Ishikawa (cell line): ENCODE measurements around the gene ADM.

Experiments
- CEBPB ChIP-seq: IDR thresholded peaks from 2 replicates; pipeline ENCODE4 v1.6.1; 2012
- CREB1 ChIP-seq: IDR thresholded peaks from 2 replicates; pipeline ENCODE4 v1.6.1; 2012; ENCODE audit warnings: low read depth
- EGR1 ChIP-seq: IDR thresholded peaks from 2 replicates; pipeline ENCODE4 v1.6.1; 2012
- EP300 ChIP-seq: IDR thresholded peaks from 2 replicates; pipeline ENCODE4 v1.6.1; 2012; ENCODE audit warnings: borderline replicate concordance
- FOXM1 ChIP-seq: IDR thresholded peaks from 2 replicates; pipeline ENCODE4 v1.6.1; 2012; ENCODE audit warnings: low read depth, borderline replicate concordance
- NFIC ChIP-seq: IDR thresholded peaks from 2 replicates; pipeline ENCODE4 v1.6.1; 2012
- RAD21 ChIP-seq: IDR thresholded peaks from 2 replicates; pipeline ENCODE4 v1.6.1; 2012; ENCODE audit warnings: low read depth
- REST ChIP-seq: IDR thresholded peaks from 2 replicates; pipeline ENCODE4 v1.6.1; 2012; ENCODE audit warnings: low read depth, mild to moderate bottlenecking
- TAF1 ChIP-seq: IDR thresholded peaks from 2 replicates; pipeline ENCODE4 v1.6.1; 2012; ENCODE audit warnings: low read depth, mild to moderate bottlenecking
- TCF12 ChIP-seq: IDR thresholded peaks from 2 replicates; pipeline ENCODE4 v1.6.1; 2012; ENCODE audit warnings: low read depth
- TEAD4 ChIP-seq: IDR thresholded peaks from 2 replicates; pipeline ENCODE4 v1.6.1; 2012
- YY1 ChIP-seq: IDR thresholded peaks from 2 replicates; pipeline ENCODE4 v1.6.1; 2012; ENCODE audit warnings: low read depth
- ZBTB7A ChIP-seq: IDR thresholded peaks from 2 replicates; pipeline ENCODE4 v1.6.1; 2012; ENCODE audit warnings: low read depth
- TF ChIP-seq, protein P1 (sequence below): IDR thresholded peaks from 2 replicates; pipeline ENCODE4 v1.6.1; 2012
- TF ChIP-seq, protein P2 (sequence below): IDR thresholded peaks from 2 replicates; pipeline ENCODE4 v1.6.1; 2012

ADM gene

GRCh38 chr11:10307400-10308200 is 2.7 kb downstream of the ADM start:
- 0 out of 2 replicates have a peak, but pooled peaks have one; percentile 19 for TF ChIP-seq FOXM1
- TF ChIP-seq RAD21: peak; percentile 93
- peak; percentile 49 for TF ChIP-seq TEAD4
- peak; percentile 80; the same call in 1 of the 2 replicates for TF ChIP-seq TCF12
- TF ChIP-seq REST: no peak
- TF ChIP-seq CREB1: no peak
- TF ChIP-seq ZBTB7A: no peak; the same call in 1 of the 2 replicates
- peak; percentile 96 for TF ChIP-seq CEBPB
- TF ChIP-seq EP300: peak; percentile 71; the same call in 1 of the 2 replicates
- TF ChIP-seq EGR1: no peak
- TF ChIP-seq, protein P1, sequence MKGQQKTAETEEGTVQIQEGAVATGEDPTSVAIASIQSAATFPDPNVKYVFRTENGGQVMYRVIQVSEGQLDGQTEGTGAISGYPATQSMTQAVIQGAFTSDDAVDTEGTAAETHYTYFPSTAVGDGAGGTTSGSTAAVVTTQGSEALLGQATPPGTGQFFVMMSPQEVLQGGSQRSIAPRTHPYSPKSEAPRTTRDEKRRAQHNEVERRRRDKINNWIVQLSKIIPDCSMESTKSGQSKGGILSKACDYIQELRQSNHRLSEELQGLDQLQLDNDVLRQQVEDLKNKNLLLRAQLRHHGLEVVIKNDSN: peak; percentile 59; the same call in 1 of the 2 replicates
- peak; percentile 65 for TF ChIP-seq NFIC
- no peak for TF ChIP-seq TAF1
- TF ChIP-seq, protein P2, sequence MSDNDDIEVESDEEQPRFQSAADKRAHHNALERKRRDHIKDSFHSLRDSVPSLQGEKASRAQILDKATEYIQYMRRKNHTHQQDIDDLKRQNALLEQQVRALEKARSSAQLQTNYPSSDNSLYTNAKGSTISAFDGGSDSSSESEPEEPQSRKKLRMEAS: peak; percentile 92
- peak; percentile 34 for TF ChIP-seq YY1

GRCh38 chr11:10308201-10308954 is 3.5 kb downstream of the ADM start:
- TF ChIP-seq TAF1: no peak
- TF ChIP-seq TEAD4: no peak

- no peak for TF ChIP-seq RAD21
- no peak for TF ChIP-seq TAF1
Observed at GRCh38 chr11:10309163-10310093, 4.6 kb downstream of the ADM start.

GRCh38 chr11:10310301-10310841 is 5.5 kb downstream of the ADM start:
- no peak for TF ChIP-seq ZBTB7A
- TF ChIP-seq, protein P2: no peak
- TF ChIP-seq NFIC: no peak
- TF ChIP-seq TAF1: no peak
- TF ChIP-seq REST: no peak
- TF ChIP-seq, protein P1: no peak
- TF ChIP-seq EP300: no peak
- TF ChIP-seq CEBPB: no peak
- no peak for TF ChIP-seq YY1
- TF ChIP-seq FOXM1: no peak
- TF ChIP-seq CREB1: no peak
- TF ChIP-seq TEAD4: no peak
- TF ChIP-seq TCF12: no peak
- TF ChIP-seq EGR1: no peak

DNA sequence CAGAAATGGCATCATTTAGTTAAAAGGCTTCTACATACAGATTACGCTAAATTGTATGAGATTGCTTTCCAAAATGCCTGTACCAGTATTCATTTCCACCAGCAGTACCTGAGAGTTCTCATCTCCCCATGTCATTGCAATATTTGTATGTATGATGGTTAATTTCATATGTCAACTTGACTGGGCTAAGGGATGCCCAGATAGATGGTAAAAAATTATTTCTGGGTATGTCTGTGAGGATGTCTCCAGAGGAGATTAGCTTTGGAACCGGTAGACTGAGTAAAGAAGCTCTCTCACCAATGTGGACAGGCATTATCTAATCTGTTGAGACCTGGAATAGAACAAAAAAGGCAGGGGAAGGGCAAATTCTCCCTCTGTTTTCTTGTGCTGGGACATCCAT is 6.9 kb downstream of the ADM start:
- TF ChIP-seq, protein P2: no peak
- TF ChIP-seq CREB1 (no peak), TCF12 (no peak), NFIC (no peak), TAF1 (no peak), YY1 (no peak), RAD21 (no peak), EGR1 (no peak)
